ENCODE data around the gene DTD1.
A peak's percentile ranks its signal among the peaks of the same experiment; 100 is the strongest.

The DTD1 gene

GRCh38 chr20:18683839-18684238 is 96.0 kb downstream of the DTD1 start:
- Histone ChIP-seq H2AFZ (ENCODE audit: low read length, unreplicated experiment) (no peak overlapping the region), H3K27ac (ENCODE audit: low read depth, low read length) (no peak overlapping the region), H3K79me2 (ENCODE audit: control insufficient read depth, insufficient read depth, low read length, unreplicated experiment) (no peaks in the 10 kb centered on the region), H3K27me3 (ENCODE audit: insufficient read depth, low read length) (no peaks in the 10 kb centered on the region), H3K4me1 (ENCODE audit: control insufficient read depth, insufficient read depth, low read length, unreplicated experiment) (no peaks in the 10 kb centered on the region), H3K4me3 (ENCODE audit: low read depth, low read length) (no peak overlapping the region), H3K36me3 (ENCODE audit: insufficient read depth, low read length) (no peaks in the 10 kb centered on the region)

GRCh38 chr20:18684775-18685174 is 96.9 kb downstream of the DTD1 start:
- Histone ChIP-seq H3K27ac (ENCODE audit: low read depth, low read length) (no peak overlapping the region), H2AFZ (ENCODE audit: low read length, unreplicated experiment) (no peak overlapping the region), H3K79me2 (ENCODE audit: control insufficient read depth, insufficient read depth, low read length, unreplicated experiment) (no peaks in the 10 kb centered on the region), H3K36me3 (ENCODE audit: insufficient read depth, low read length) (no peaks in the 10 kb centered on the region), H3K4me3 (ENCODE audit: low read depth, low read length) (no peak overlapping the region), H3K27me3 (ENCODE audit: insufficient read depth, low read length) (no peaks in the 10 kb centered on the region), H3K4me1 (ENCODE audit: control insufficient read depth, insufficient read depth, low read length, unreplicated experiment) (no peaks in the 10 kb centered on the region)

- no peak overlapping the region for H3K4me3 ChIP-seq (ENCODE audit: low read depth, low read length)
- no peaks in the 10 kb centered on the region for H3K36me3 ChIP-seq (ENCODE audit: insufficient read depth, low read length)
- H2AFZ ChIP-seq (ENCODE audit: low read length, unreplicated experiment) = no peak overlapping the region
- H3K27me3 ChIP-seq (ENCODE audit: insufficient read depth, low read length) = no peaks in the 10 kb centered on the region
- H3K79me2 ChIP-seq (ENCODE audit: control insufficient read depth, insufficient read depth, low read length, unreplicated experiment) = no peaks in the 10 kb centered on the region
- H3K27ac ChIP-seq (ENCODE audit: low read depth, low read length) = no peak overlapping the region
- H3K4me1 ChIP-seq (ENCODE audit: control insufficient read depth, insufficient read depth, low read length, unreplicated experiment) = no peaks in the 10 kb centered on the region
These were observed 97.6 kb downstream of the DTD1 start for GRCh38 chr20:18685406-18685805.

GRCh38 chr20:18686696-18687095 is 98.8 kb downstream of the DTD1 start:
- H2AFZ ChIP-seq (ENCODE audit: low read length, unreplicated experiment) = no peak overlapping the region
- H3K27ac ChIP-seq (ENCODE audit: low read depth, low read length) = no peak overlapping the region
- no peaks in the 10 kb centered on the region for H3K4me1 ChIP-seq (ENCODE audit: control insufficient read depth, insufficient read depth, low read length, unreplicated experiment)
- H3K27me3 ChIP-seq (ENCODE audit: insufficient read depth, low read length) = no peaks in the 10 kb centered on the region
- no peak overlapping the region for H3K4me3 ChIP-seq (ENCODE audit: low read depth, low read length)
- H3K36me3 ChIP-seq (ENCODE audit: insufficient read depth, low read length) = no peaks in the 10 kb centered on the region
- no peaks in the 10 kb centered on the region for H3K79me2 ChIP-seq (ENCODE audit: control insufficient read depth, insufficient read depth, low read length, unreplicated experiment)

- Histone ChIP-seq H3K27me3 (ENCODE audit: insufficient read depth, low read length) (no peaks in the 10 kb centered on the region), H3K4me1 (ENCODE audit: control insufficient read depth, insufficient read depth, low read length, unreplicated experiment) (no peaks in the 10 kb centered on the region), H3K36me3 (ENCODE audit: insufficient read depth, low read length) (no peaks in the 10 kb centered on the region), H3K27ac (ENCODE audit: low read depth, low read length) (no peak overlapping the region), H2AFZ (ENCODE audit: low read length, unreplicated experiment) (no peak overlapping the region), H3K79me2 (ENCODE audit: control insufficient read depth, insufficient read depth, low read length, unreplicated experiment) (no peaks in the 10 kb centered on the region), H3K4me3 (ENCODE audit: low read depth, low read length) (no peak overlapping the region)
These were observed 100.8 kb downstream of the DTD1 start for GRCh38 chr20:18688676-18689075.

GRCh38 chr20:18689557-18689956 is 101.7 kb downstream of the DTD1 start:
- Histone ChIP-seq H3K79me2 (ENCODE audit: control insufficient read depth, insufficient read depth, low read length, unreplicated experiment) (no peaks in the 10 kb centered on the region), H3K27ac (ENCODE audit: low read depth, low read length) (no peak overlapping the region), H3K27me3 (ENCODE audit: insufficient read depth, low read length) (no peaks in the 10 kb centered on the region), H3K4me3 (ENCODE audit: low read depth, low read length) (no peak overlapping the region), H2AFZ (ENCODE audit: low read length, unreplicated experiment) (no peak overlapping the region), H3K4me1 (ENCODE audit: control insufficient read depth, insufficient read depth, low read length, unreplicated experiment) (no peaks in the 10 kb centered on the region), H3K36me3 (ENCODE audit: insufficient read depth, low read length) (no peaks in the 10 kb centered on the region)

GRCh38 chr20:18692447-18692846 is 104.6 kb downstream of the DTD1 start:
- Histone ChIP-seq H3K79me2 (ENCODE audit: control insufficient read depth, insufficient read depth, low read length, unreplicated experiment) (no peaks in the 10 kb centered on the region), H3K36me3 (ENCODE audit: insufficient read depth, low read length) (no peaks in the 10 kb centered on the region), H3K27me3 (ENCODE audit: insufficient read depth, low read length) (no peaks in the 10 kb centered on the region), H2AFZ (ENCODE audit: low read length, unreplicated experiment) (no peak overlapping the region), H3K4me3 (ENCODE audit: low read depth, low read length) (no peak overlapping the region), H3K27ac (ENCODE audit: low read depth, low read length) (no peak overlapping the region), H3K4me1 (ENCODE audit: control insufficient read depth, insufficient read depth, low read length, unreplicated experiment) (no peaks in the 10 kb centered on the region)

GRCh38 chr20:18694071-18694470 is 106.2 kb downstream of the DTD1 start:
- Histone ChIP-seq H3K4me3 (ENCODE audit: low read depth, low read length) (no peak overlapping the region), H3K36me3 (ENCODE audit: insufficient read depth, low read length) (no peaks in the 10 kb centered on the region), H3K27me3 (ENCODE audit: insufficient read depth, low read length) (no peaks in the 10 kb centered on the region), H3K27ac (ENCODE audit: low read depth, low read length) (no peak overlapping the region), H3K79me2 (ENCODE audit: control insufficient read depth, insufficient read depth, low read length, unreplicated experiment) (no peaks in the 10 kb centered on the region), H2AFZ (ENCODE audit: low read length, unreplicated experiment) (no peak overlapping the region), H3K4me1 (ENCODE audit: control insufficient read depth, insufficient read depth, low read length, unreplicated experiment) (no peaks in the 10 kb centered on the region)

- H3K4me3 ChIP-seq (ENCODE audit: low read depth, low read length) = no peak overlapping the region
- H2AFZ ChIP-seq (ENCODE audit: low read length, unreplicated experiment) = no peak overlapping the region
- H3K4me1 ChIP-seq (ENCODE audit: control insufficient read depth, insufficient read depth, low read length, unreplicated experiment) = no peaks in the 10 kb centered on the region
- H3K79me2 ChIP-seq (ENCODE audit: control insufficient read depth, insufficient read depth, low read length, unreplicated experiment) = no peaks in the 10 kb centered on the region
- H3K27ac ChIP-seq (ENCODE audit: low read depth, low read length) = no peak overlapping the region
- no peaks in the 10 kb centered on the region for H3K27me3 ChIP-seq (ENCODE audit: insufficient read depth, low read length)
- H3K36me3 ChIP-seq (ENCODE audit: insufficient read depth, low read length) = no peaks in the 10 kb centered on the region
These were observed 107.3 kb downstream of the DTD1 start for GRCh38 chr20:18695175-18695574.

GRCh38 chr20:18698735-18699380 is 111.0 kb downstream of the DTD1 start:
- no peaks in the 10 kb centered on the region for H3K27me3 ChIP-seq (ENCODE audit: insufficient read depth, low read length)
- H2AFZ ChIP-seq (ENCODE audit: low read length, unreplicated experiment) = no peak overlapping the region
- no peak overlapping the region for H3K27ac ChIP-seq (ENCODE audit: low read depth, low read length)
- H3K4me1 ChIP-seq (ENCODE audit: control insufficient read depth, insufficient read depth, low read length, unreplicated experiment) = no peaks in the 10 kb centered on the region
- H3K36me3 ChIP-seq (ENCODE audit: insufficient read depth, low read length) = no peaks in the 10 kb centered on the region
- H3K79me2 ChIP-seq (ENCODE audit: control insufficient read depth, insufficient read depth, low read length, unreplicated experiment) = no peaks in the 10 kb centered on the region
- no peak overlapping the region for H3K4me3 ChIP-seq (ENCODE audit: low read depth, low read length)

- H2AFZ ChIP-seq (ENCODE audit: low read length, unreplicated experiment) = peak overlapping the region; percentile 3
- no peaks in the 10 kb centered on the region for H3K27me3 ChIP-seq (ENCODE audit: insufficient read depth, low read length)
- H3K79me2 ChIP-seq (ENCODE audit: control insufficient read depth, insufficient read depth, low read length, unreplicated experiment) = no peaks in the 10 kb centered on the region
- no peak overlapping the region for H3K27ac ChIP-seq (ENCODE audit: low read depth, low read length)
- no peaks in the 10 kb centered on the region for H3K36me3 ChIP-seq (ENCODE audit: insufficient read depth, low read length)
- no peak overlapping the region for H3K4me3 ChIP-seq (ENCODE audit: low read depth, low read length)
- peaks cover 18% of the 10 kb centered on the region for H3K4me1 ChIP-seq (ENCODE audit: control insufficient read depth, insufficient read depth, low read length, unreplicated experiment)
These were observed 114.1 kb downstream of the DTD1 start for GRCh38 chr20:18701969-18702368.

All from ACC112 (cell line).